B cell (primary cell): Measurements from ENCODE around the gene GIPC1. TPM values are rescaled to one million over a fixed set of nuclear protein-coding genes. Genes with fewer than 3 reads are reported as not detected.

Experiments
- ATAC-seq: fragments of 200-7000 bp; cut with Tn5 transposase; one replicate; pipeline ENCODE4 v1.10.0; 2021; ENCODE audit warnings: low read depth, mild to moderate bottlenecking, moderate number of reproducible peaks, moderate library complexity
- CTCF ChIA-PET: fragments of 350-600 bp; sonication (Branson Sonifier 250); formaldehyde crosslinking; loops from one replicate; lab custom pipeline; 2021; ENCODE audit warnings: antibody characterized with exemption, inconsistent platforms; lab: Charles Lee
- POLR2A ChIA-PET: fragments of 350-600 bp; sonication (Branson Sonifier 250); formaldehyde crosslinking; loops from one replicate; lab custom pipeline; 2021; ENCODE audit warnings: antibody characterized with exemption; lab: Charles Lee
- DNase-seq: peaks from one replicate; pipeline ENCODE4 v3.0.0; 2013
- H2AFZ ChIP-seq: 2 replicates; pipeline ENCODE4 v1.6.1; 2012; ENCODE audit warnings: mild to moderate bottlenecking, low read depth, low read length; ENCODE audit not compliant: insufficient read depth, poor library complexity, severe bottlenecking
- H3K27ac ChIP-seq, 2 donors: 1 replicate in 1 of 2; 2 replicates in 1 of 2; pipeline ENCODE4 v1.5.1; 2012 to 2013; ENCODE audit warnings: low read length in 2 of 2, mild to moderate bottlenecking in 2 of 2, moderate library complexity in 1 of 2
- H3K27me3 ChIP-seq, 4 experiments: fragments of 200-600 bp in 1 of 4; sonication (generic) in 1 of 4; replicated peaks in 1 of 4; 1 replicate in 2 of 4; 2 replicates in 2 of 4; pipeline versions ENCODE4 v1.6.1 to v1.7.0; 2013 to 2016; ENCODE audit warnings: low read length in 3 of 4, mild to moderate bottlenecking in 2 of 4, mixed read lengths in 1 of 4, moderate library complexity in 1 of 4; ENCODE audit not compliant: insufficient read depth in 4 of 4, control insufficient read depth in 3 of 4; ENCODE audit errors: control extremely low read depth in 1 of 4
- H3K36me3 ChIP-seq, 2 experiments: replicated peaks in 1 of 2; 1 replicate in 1 of 2; 2 replicates in 1 of 2; pipeline versions ENCODE4 v1.6.1 to v1.7.1; 2013; ENCODE audit warnings: low read length in 1 of 2; ENCODE audit not compliant: insufficient read depth in 2 of 2, control insufficient read depth in 1 of 2; ENCODE audit errors: control extremely low read depth in 1 of 2, extremely low read depth in 1 of 2
- H3K4me1 ChIP-seq, 2 donors: fragments of 200-600 bp in 1 of 2; sonication (generic) in 1 of 2; 1 replicate in 1 of 2; 2 replicates in 1 of 2; pipeline versions ENCODE4 v1.5.1 to v1.6.1; 2013 to 2017; ENCODE audit warnings: low read length in 2 of 2; ENCODE audit not compliant: control insufficient read depth in 2 of 2, insufficient read depth in 2 of 2
- H3K4me2 ChIP-seq: replicated peaks from 2 replicates; pipeline ENCODE3; 2012; ENCODE audit warnings: mild to moderate bottlenecking, low read depth, low read length; ENCODE audit not compliant: poor library complexity, severe bottlenecking
- H3K4me3 ChIP-seq, 5 experiments: fragments of 200-600 bp in 1 of 5; sonication (generic) in 1 of 5; 1 replicate in 3 of 5; 2 replicates in 2 of 5; pipeline versions ENCODE4 v1.5.1 to v1.7.0; 2011 to 2016; ENCODE audit warnings: low read length in 4 of 5, mild to moderate bottlenecking in 4 of 5, low read depth in 2 of 5, control low read depth in 1 of 5, moderate library complexity in 1 of 5; ENCODE audit not compliant: insufficient read depth in 1 of 5; ENCODE audit errors: control extremely low read depth in 1 of 5, extremely low read depth in 1 of 5
- H3K79me2 ChIP-seq: fragments of 200-600 bp; sonication (generic); one replicate; pipeline ENCODE4 v1.6.0; 2016; ENCODE audit warnings: low read length; ENCODE audit not compliant: control insufficient read depth, insufficient read depth
- H3K9ac ChIP-seq: fragments of 200-600 bp; sonication (generic); 2 replicates; pipeline ENCODE4 v1.6.1; 2017; ENCODE audit warnings: mild to moderate bottlenecking, low read length, moderate library complexity
- H3K9me3 ChIP-seq, 3 donors: one replicate each; pipeline versions ENCODE4 v1.6.1 to v1.7.1; 2013; ENCODE audit warnings: low read length in 2 of 3; ENCODE audit not compliant: control insufficient read depth in 2 of 3, insufficient read depth in 1 of 3; ENCODE audit errors: control extremely low read depth in 1 of 3
- H4K20me1 ChIP-seq: 2 replicates; pipeline ENCODE4 v1.6.0; 2012; ENCODE audit warnings: mild to moderate bottlenecking, low read length; ENCODE audit not compliant: insufficient read depth, control insufficient read depth, poor library complexity, severe bottlenecking
- H3K27ac Mint-ChIP-seq: one replicate; pipeline ENCODE4 v1.8.0; 2021; ENCODE audit warnings: mixed read lengths
- H3K27me3 Mint-ChIP-seq: one replicate; pipeline ENCODE4 v1.8.0; 2021; ENCODE audit warnings: mixed read lengths
- H3K4me1 Mint-ChIP-seq: one replicate; pipeline ENCODE4 v1.8.0; 2021; ENCODE audit warnings: mixed read lengths
- H3K4me3 Mint-ChIP-seq: one replicate; pipeline ENCODE4 v1.8.0; 2021; ENCODE audit warnings: mixed read lengths
- H3K9me3 Mint-ChIP-seq: one replicate; pipeline ENCODE4 v1.8.0; 2022; ENCODE audit warnings: mixed read lengths; ENCODE audit not compliant: insufficient read depth
- CTCF ChIP-seq: fragments of 200-600 bp; IDR thresholded peaks from one replicate; pipeline ENCODE4 v1.8.0; 2022; ENCODE audit warnings: antibody characterized with exemption, mild to moderate bottlenecking
- EZH2 ChIP-seq: IDR thresholded peaks from 2 replicates; pipeline ENCODE4 v1.6.1; 2012; ENCODE audit warnings: borderline replicate concordance, low read depth, mild to moderate bottlenecking, moderate library complexity, low read length; ENCODE audit not compliant: insufficient read depth, poor library complexity, severe bottlenecking
- WGBS: methylation state at CpG from one replicate; pipeline ENCODE4 v1.1.5; 2013; ENCODE audit warnings: missing lambda C conversion rate; ENCODE audit not compliant: insufficient coverage; 5-methylcytosine and 5-hydroxymethylcytosine counted together
- intact Hi-C: fragments of 100-400 bp; cut with micrococcal nuclease; formaldehyde crosslinking; loops from one replicate; pipeline ENCODE4 v1.10.0; 2022
- polyA plus RNA-seq: library from polyadenylated mRNA; depleted of rRNA; stranded (reverse); fragments of >200 nt; gene quantifications from 2 replicates; pipeline ENCODE4 v1.2.3, GENCODE V29; 2012
- total RNA-seq, 2 donors: library from RNA; stranded (reverse); fragments of 120-200 nt in 1 of 2; gene quantifications; 1 replicate in 1 of 2; 2 replicates in 1 of 2; pipeline versions ENCODE4 v1.2.3 to v1.2.4, GENCODE V29; 2013 to 2022

The GIPC1 gene
- total and polyA plus RNA-seq, 2 donors (not counting 1 experiment from before 2014, with no cell fraction given), result 11.3 to 12.0 TPM

DNA sequence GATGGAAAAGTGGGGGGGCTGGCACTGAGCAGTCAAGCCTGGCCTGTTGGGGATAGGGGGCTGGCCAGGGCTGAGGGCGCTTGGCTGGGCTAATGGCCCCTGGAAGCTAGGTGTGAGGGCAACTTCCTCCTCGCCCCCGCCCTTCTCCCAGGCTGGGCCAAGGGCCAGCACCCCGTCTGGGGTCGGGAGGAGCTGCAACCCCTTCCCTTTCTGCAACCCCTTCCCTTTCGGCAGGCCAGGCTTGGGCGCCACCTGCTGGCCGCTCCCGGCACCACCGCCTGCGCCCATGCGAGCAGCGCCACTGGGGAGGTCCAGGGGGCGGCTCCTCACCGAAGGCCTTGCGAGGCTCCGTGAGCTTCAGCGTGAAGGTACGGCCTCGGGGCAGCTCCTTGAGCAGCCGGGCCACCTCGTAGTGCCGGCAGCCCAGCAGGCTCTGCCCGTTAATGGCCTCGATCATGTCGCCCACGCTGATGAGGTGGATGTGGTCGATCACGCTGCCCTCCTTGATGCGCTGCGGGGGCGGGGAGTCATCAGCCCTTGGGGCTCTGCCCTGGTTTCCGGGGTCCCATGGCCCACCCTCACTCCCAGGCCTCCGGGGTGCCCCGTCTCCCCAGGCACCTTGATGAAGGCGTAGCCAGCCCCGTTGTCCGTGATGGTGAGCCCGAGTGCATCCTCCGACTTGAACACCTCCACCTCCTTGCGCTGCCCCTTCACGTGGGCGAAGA lies 15.8 kb downstream of the GIPC1 start:
- Mint-ChIP-seq H3K4me3 (no peak overlapping the region), H3K4me1 (peaks cover 8% of the 10 kb centered on the region), H3K27ac (no peak overlapping the region), H3K27me3 (peaks cover 13% of the 10 kb centered on the region), H3K9me3 (no peaks in the 10 kb centered on the region)
- peak overlapping the region; percentile 38 for H2AFZ ChIP-seq
- POLR2A ChIA-PET, result interaction anchor here (0.6 to 0.9 kb wide), 2 partner anchors 343 to 592 kb away, joined by 3 to 5 read pairs; partner anchors contain the start of gene ASF1B
- no peaks in the 10 kb centered on the region for H3K79me2 ChIP-seq
- no peaks in the 10 kb centered on the region for H4K20me1 ChIP-seq
- H3K4me3 ChIP-seq, result no peak overlapping the region
- H3K9ac ChIP-seq, result no peak overlapping the region
- ATAC-seq (peak; percentile 76), DNase-seq (peak; percentile 74)
- H3K4me1 ChIP-seq, result peaks cover 8 to 12% of the 10 kb centered on the region in 2 donors
- H3K9me3 ChIP-seq, result no peaks in the 10 kb centered on the region
- H3K27ac ChIP-seq, result no peak overlapping the region
- TF ChIP-seq EZH2, result no peak
- peak; percentile 93 for TF ChIP-seq CTCF
- peak overlapping the region; percentile 42 for H3K4me2 ChIP-seq
- intact Hi-C loops, result no loop called here
- CTCF ChIA-PET, result interaction anchor here (0.6 to 3.0 kb wide), 20 partner anchors 14 to 406 kb away, joined by 3 to 15 read pairs (median 4); partner anchors contain the start of genes ASF1B and GIPC1
- 51% methylated on average over 40 of the region's 43 CpGs for WGBS
- peaks cover 0 to 10% (median 3%) of the 10 kb centered on the region in 4 experiments for H3K27me3 ChIP-seq
- no peaks in the 10 kb centered on the region for H3K36me3 ChIP-seq
